ENCODE data around the gene MUSK. TPM values are rescaled to one million over a fixed set of nuclear protein-coding genes. Genes with fewer than 3 reads are reported as not detected.

Gene MUSK
- total RNA-seq, 1 experiment from 2014 or later, result not detected

- Mint-ChIP-seq H3K36me3 (ENCODE audit: insufficient read depth, unreplicated experiment) (no peaks in the 10 kb centered on the region), H3K4me3 (ENCODE audit: unreplicated experiment) (no peak overlapping the region), H3K9me3 (ENCODE audit: unreplicated experiment) (peaks cover 49% of the 10 kb centered on the region)
Observed at GRCh38 chr9:110828264-110828663, 159.7 kb downstream of the MUSK start.

DNA sequence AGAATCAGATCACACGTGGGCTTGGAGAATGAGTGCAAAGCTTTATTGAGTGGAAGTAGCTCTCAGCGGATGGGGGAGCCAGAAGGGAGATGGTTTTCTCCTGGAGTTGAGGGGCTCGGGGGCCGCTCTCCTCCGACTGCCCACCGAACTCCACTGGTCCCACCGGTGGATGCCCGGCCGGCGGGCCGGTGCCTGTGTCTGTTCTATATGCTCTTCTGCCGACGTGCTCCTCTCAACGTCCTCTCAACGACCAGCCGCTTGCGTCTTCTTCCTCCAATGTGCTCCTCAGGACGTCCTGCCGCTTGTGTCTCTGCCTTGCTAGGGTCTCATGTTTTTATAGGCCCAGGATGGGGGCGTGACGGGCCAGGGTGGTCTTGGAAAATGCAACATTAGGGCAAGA, 161.9 kb downstream of the MUSK start:
- CTCF ChIA-PET, result no interaction called here
- Histone ChIP-seq H3K9me3 (peaks cover 13% of the 10 kb centered on the region; the same call in 1 of the 2 replicates), H3K4me3 (ENCODE audit: low read depth, low read length) (no peak overlapping the region), H3K27me3 (replicated peaks; ENCODE audit: control insufficient read depth, insufficient read depth, low read length) (no peaks in the 10 kb centered on the region), H3K36me3 (ENCODE audit: control insufficient read depth, insufficient read depth, low read length) (no peaks in the 10 kb centered on the region), H3K4me1 (peaks cover 38% of the 10 kb centered on the region)
- no peak overlapping the region for H3K4me3 Mint-ChIP-seq (ENCODE audit: unreplicated experiment)
- intact Hi-C loops (cut with micrococcal nuclease; ENCODE audit: unreplicated experiment), result no loop called here
- H3K4me1 Mint-ChIP-seq (ENCODE audit: low read depth, unreplicated experiment), result peaks cover 32% of the 10 kb centered on the region
- H3K27ac Mint-ChIP-seq (ENCODE audit: unreplicated experiment), result peak overlapping the region; percentile 86
- no peak for TF ChIP-seq CTCF (IDR thresholded peaks at IDR 0.05; ENCODE audit: insufficient read depth in 1 of 2, low read depth in 1 of 2, low read length in 1 of 2, severe bottlenecking in 1 of 2, unreplicated experiment in 1 of 2)
- DNase-seq, result no peak
- BruUV-seq (replicated peaks), result no TSS peak
- POLR2A ChIA-PET, result no interaction called here
- H3K9me3 Mint-ChIP-seq (ENCODE audit: unreplicated experiment), result peaks cover 28% of the 10 kb centered on the region
- no peaks in the 10 kb centered on the region for H3K36me3 Mint-ChIP-seq (ENCODE audit: insufficient read depth, unreplicated experiment)
- no peaks in the 10 kb centered on the region for H3K27me3 Mint-ChIP-seq (ENCODE audit: insufficient read depth, unreplicated experiment)

More at GRCh38 chr9:110828264-110828663, 159.7 kb downstream of the MUSK start:
- intact Hi-C loops (cut with micrococcal nuclease; ENCODE audit: unreplicated experiment), result loop anchor here (5.0 to 10.0 kb wide), 3 partner anchors 84 to 209 kb away; partner anchors contain the start of gene LPAR1
- Mint-ChIP-seq H3K4me1 (ENCODE audit: low read depth, unreplicated experiment) (peaks cover 37% of the 10 kb centered on the region), H3K27me3 (ENCODE audit: insufficient read depth, unreplicated experiment) (no peaks in the 10 kb centered on the region), H3K27ac (ENCODE audit: unreplicated experiment) (peak overlapping the region; percentile 53)
- Histone ChIP-seq H3K36me3 (ENCODE audit: control insufficient read depth, insufficient read depth, low read length) (no peaks in the 10 kb centered on the region), H3K4me1 (peaks cover 30% of the 10 kb centered on the region), H3K4me3 (ENCODE audit: low read depth, low read length) (no peak overlapping the region), H3K27me3 (replicated peaks; ENCODE audit: control insufficient read depth, insufficient read depth, low read length) (no peaks in the 10 kb centered on the region), H3K9me3 (peaks cover 19% of the 10 kb centered on the region)
- BruUV-seq (replicated peaks), result no TSS peak
- no peak for TF ChIP-seq CTCF (IDR thresholded peaks at IDR 0.05; ENCODE audit: insufficient read depth in 1 of 2, low read depth in 1 of 2, low read length in 1 of 2, severe bottlenecking in 1 of 2, unreplicated experiment in 1 of 2)
- CTCF ChIA-PET, result no interaction called here
- no peak for DNase-seq
- POLR2A ChIA-PET, result no interaction called here

GRCh38 chr9:110832926-110833325, 164.3 kb downstream of the MUSK start:
- Histone ChIP-seq H3K27me3 (replicated peaks; ENCODE audit: control insufficient read depth, insufficient read depth, low read length) (no peaks in the 10 kb centered on the region), H3K36me3 (ENCODE audit: control insufficient read depth, insufficient read depth, low read length) (no peaks in the 10 kb centered on the region), H3K4me1 (peaks cover 37% of the 10 kb centered on the region), H3K4me3 (ENCODE audit: low read depth, low read length) (no peak overlapping the region), H3K9me3 (peaks cover 8% of the 10 kb centered on the region; the same call in 1 of the 2 replicates)
- no peaks in the 10 kb centered on the region for H3K27me3 Mint-ChIP-seq (ENCODE audit: insufficient read depth, unreplicated experiment)
- no peak overlapping the region for H3K27ac Mint-ChIP-seq (ENCODE audit: unreplicated experiment)
- TF ChIP-seq CTCF (IDR thresholded peaks at IDR 0.05; ENCODE audit: insufficient read depth in 1 of 2, low read depth in 1 of 2, low read length in 1 of 2, severe bottlenecking in 1 of 2, unreplicated experiment in 1 of 2), result no peak
- ChIA-PET CTCF (no interaction called here), POLR2A (no interaction called here)
- peaks cover 45% of the 10 kb centered on the region for H3K9me3 Mint-ChIP-seq (ENCODE audit: unreplicated experiment)
- intact Hi-C loops (cut with micrococcal nuclease; ENCODE audit: unreplicated experiment), result no loop called here
- peaks cover 36% of the 10 kb centered on the region for H3K4me1 Mint-ChIP-seq (ENCODE audit: low read depth, unreplicated experiment)
- DNase-seq, result no peak
- no peak overlapping the region for H3K4me3 Mint-ChIP-seq (ENCODE audit: unreplicated experiment)
- no TSS peak for BruUV-seq (replicated peaks)
- no peaks in the 10 kb centered on the region for H3K36me3 Mint-ChIP-seq (ENCODE audit: insufficient read depth, unreplicated experiment)

All from Caco-2 (cell line).